Measurements from ENCODE around the gene TTC9.

DNA sequence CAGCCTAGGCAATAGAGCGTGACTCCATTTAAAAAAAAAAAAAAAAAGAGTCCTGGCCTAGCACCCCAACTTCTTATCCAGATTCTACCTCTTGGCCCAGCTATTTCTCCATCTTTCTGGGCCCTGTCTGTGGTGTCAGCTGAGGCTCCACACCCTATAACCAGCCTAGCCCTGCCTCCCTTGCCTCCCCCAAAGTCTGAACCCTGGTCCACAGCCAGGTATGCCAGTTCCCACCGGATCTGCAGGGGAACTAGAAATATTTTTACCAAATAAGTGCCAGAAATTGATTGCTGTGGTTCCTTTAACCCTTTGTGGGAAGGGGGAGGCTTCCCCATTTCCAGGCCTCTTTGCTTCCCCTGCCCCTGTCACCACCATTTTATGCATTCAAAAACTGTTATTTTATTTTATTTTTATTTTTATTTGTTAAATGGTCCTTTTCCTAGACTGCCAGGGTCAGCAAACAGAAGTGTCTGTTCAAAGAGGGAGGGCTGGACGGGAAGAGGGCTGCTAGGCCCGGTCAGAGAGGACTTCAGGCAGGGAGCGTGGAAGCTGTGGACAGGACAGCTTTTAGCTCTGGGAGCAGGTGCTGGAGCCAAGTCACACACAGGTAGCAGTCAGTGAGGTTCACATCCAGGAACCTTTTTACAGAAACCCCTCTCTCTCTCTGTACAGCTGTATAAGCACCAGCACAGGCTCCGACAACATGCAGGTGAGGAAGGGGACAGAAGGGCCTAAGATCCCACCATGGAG, 23.2 kb downstream of the TTC9 start:
- TF ChIP-seq NRF1 (conservative IDR thresholded peaks at IDR 0.05; ENCODE audit: low read depth, low read length) (no peak), KDM1A (IDR thresholded peaks at IDR 0.05; ENCODE audit: borderline replicate concordance) (no peak), RCOR1 (conservative IDR thresholded peaks at IDR 0.05; ENCODE audit: low read depth, low read length) (no peak)

Measured in GM12878 (cell line).